Amniotic epithelial cell (primary cell): ENCODE results near the gene ADAT1.

Source experiments
- DNase-seq: peaks from one replicate; pipeline ENCODE4 v3.0.0-alpha.2; 2010; ENCODE audit warnings: low read depth

Gene ADAT1, protein sequence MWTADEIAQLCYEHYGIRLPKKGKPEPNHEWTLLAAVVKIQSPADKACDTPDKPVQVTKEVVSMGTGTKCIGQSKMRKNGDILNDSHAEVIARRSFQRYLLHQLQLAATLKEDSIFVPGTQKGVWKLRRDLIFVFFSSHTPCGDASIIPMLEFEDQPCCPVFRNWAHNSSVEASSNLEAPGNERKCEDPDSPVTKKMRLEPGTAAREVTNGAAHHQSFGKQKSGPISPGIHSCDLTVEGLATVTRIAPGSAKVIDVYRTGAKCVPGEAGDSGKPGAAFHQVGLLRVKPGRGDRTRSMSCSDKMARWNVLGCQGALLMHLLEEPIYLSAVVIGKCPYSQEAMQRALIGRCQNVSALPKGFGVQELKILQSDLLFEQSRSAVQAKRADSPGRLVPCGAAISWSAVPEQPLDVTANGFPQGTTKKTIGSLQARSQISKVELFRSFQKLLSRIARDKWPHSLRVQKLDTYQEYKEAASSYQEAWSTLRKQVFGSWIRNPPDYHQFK

DNA sequence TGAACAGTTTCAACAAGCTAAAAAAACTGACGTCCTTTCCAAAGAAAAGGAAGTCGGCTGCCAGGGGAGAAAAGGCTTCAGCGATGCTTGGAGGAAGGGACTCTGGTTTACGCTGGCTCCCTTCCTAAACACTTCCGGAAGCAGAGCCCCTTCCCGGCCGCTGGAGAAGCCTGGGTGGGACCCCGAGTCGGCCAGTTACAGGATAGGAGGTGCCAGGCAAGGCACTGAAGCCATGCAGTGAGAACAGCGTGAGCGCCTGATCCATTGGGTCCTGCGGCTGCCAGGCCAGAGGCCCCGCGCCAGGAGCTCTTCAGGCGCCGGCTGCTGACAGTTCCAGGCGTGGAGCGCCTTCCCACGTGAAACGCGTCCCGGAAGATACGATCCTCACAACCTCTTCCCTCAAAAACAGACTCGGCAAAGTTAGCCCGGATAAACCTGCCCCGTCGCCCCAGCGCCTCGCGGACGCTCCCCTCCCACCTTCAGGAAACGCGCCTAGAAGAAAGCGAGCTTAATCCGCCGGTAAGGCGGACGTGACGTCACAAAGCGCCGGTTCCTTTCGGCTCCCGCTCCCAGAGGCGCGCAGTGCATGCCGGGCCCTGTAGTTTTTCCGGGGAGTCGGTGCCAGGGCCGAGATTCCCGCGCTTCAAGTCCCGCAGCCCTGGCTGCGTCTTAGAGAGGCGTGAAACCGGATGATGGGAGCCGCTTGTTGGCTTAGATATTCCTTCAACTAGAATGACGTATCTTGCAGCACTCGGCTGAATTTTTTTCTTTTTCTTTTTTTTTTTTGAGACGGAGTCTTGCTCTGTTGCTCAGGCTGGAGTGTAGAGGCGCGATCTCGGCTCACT, at the start of gene ADAT1:
ADAT1 (minus strand) TSS at position 521 of the 845 bp plus-strand sequence. CDS start 2,482 bp downstream, outside the sequence.
- peak; percentile 98 for DNase-seq

DNA sequence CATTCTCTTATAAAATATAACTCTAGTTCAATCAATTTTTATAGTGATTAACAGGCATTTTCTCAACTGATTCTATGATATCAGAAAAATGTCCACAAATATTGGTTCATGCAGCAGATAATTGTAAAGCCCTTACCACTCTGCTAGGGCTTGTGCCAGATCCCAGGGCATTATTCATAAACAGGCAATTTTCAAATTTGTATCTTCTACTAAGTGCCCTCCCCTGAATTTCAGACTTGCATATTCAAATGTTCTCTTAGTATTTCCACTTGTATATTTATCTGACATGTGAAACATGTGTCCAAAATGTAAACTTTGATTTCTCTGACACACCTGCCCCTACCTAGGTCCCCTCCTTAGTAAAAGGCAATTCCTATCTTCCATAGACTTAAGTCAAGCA, 44.4 kb upstream of the ADAT1 start:
- DNase-seq, result no peak

DNA sequence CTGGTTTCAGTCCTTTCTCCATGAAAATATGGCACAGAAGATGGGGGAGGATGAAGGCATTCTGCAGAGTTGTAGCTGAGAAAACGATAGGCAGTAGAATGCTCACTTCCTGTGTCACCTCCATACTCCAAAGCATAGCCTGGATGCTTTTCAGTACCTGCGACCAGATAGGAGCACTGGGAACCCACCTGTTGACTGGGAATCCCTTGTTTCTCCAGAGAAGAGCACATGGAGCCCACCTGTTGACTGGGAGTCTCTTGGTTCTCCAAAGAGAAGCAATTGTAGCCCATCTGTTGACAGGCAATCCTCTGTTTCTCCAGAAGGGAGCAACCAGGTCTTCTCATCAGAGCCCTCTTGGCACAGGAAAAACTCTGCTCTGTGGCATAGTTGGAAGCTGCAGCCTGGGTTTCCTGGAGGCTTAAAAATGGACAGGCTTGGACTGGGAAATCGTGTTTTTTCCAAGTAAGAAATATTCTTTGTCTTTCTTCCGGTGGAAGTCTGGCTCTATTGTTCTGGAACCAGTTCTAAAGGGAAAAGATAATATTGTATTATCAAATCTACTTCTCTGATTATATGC, 37.7 kb upstream of the ADAT1 start:
- no peak for DNase-seq

DNA sequence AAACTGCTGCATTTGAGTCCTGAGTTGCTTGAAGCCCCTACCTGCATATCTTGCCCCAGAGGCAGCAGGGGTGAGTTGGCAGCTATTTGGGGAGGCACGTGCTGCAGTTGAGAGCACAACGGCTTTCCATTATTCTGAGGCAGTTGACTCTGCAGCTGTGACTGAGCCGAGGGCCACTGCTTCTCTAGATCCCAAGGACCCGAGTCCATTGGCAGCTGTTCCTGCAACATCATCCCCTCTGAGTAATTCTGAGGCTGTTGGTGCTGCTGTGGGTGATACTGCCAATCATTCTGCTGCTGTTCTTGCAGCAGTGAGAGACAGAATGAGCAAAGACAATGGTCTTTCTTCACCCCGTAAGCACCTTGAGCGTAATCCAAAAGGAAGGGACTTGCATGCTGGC, 37.2 kb upstream of the ADAT1 start:
- no peak for DNase-seq

DNA sequence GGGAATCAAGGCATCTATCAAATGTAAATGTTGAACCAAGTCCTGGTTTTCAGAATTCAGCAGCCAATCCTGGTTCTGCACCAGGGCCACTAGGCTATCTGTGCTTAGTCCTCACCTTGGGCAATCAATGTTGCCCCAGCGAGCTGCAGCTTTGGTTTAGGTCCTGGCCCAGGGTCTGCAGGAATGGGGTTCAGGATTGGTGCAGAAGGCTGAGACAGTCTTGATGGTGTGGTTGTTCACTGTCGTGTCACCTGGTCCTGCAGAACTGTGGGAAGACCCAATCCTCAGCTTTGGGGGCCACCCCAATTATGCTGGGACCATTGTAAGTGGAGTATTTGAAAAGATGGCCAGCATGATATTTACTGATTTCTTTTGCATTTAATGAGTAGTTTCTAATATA, 35.1 kb upstream of the ADAT1 start:
- no peak for DNase-seq

DNA sequence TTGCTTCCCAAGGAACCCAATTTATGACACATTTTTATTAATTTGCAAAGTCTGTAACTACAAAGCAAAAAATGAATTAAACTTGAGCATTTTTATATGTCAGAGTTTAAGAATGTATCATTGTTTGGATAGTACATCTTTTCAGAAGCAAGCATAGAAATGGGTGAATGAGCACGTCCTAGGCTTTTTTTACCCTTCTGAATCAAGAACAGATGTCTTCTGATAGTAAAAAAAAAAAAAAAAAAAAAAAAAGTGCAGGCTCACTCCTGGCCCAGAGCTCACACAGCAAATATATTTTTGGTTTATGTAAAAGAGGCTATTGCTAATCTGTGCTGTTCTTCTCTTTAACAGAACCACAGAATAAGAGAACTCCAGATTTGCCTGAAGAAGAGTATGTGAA, 30.8 kb upstream of the ADAT1 start:
- no peak for DNase-seq

DNA sequence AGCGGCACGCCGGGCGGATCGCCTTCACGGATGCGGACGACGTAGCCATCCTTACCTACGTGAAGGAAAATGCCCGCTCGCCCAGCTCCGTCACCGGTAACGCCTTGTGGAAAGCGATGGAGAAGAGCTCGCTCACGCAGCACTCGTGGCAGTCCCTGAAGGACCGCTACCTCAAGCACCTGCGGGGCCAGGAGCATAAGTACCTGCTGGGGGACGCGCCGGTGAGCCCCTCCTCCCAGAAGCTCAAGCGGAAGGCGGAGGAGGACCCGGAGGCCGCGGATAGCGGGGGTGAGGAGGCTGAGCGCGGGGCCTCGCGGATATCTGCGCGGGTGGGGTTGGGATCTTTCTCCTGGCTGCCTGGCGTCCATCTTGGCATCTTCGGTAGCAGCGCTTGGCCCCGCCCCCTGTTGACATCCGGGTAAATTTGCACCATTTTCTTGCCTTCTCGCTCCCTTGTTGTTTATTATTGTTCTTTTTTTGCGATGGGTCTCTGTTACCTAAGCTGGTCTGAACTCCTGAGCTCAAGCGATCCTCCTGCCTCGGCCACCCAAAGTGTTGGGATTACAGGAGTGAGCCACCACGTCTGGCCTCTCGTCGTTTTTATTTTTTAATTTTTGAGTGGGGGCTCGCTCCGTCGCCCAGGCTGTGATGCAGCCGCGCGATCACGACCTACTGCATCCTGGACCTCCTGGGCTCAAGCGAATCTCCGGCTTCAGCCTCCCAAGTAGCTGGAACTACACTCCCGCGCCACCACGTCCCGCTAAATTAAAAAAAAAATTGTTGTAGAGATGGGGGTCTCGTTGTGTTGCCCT, 25.4 kb upstream of the ADAT1 start:
- DNase-seq, result peak; percentile 64

DNA sequence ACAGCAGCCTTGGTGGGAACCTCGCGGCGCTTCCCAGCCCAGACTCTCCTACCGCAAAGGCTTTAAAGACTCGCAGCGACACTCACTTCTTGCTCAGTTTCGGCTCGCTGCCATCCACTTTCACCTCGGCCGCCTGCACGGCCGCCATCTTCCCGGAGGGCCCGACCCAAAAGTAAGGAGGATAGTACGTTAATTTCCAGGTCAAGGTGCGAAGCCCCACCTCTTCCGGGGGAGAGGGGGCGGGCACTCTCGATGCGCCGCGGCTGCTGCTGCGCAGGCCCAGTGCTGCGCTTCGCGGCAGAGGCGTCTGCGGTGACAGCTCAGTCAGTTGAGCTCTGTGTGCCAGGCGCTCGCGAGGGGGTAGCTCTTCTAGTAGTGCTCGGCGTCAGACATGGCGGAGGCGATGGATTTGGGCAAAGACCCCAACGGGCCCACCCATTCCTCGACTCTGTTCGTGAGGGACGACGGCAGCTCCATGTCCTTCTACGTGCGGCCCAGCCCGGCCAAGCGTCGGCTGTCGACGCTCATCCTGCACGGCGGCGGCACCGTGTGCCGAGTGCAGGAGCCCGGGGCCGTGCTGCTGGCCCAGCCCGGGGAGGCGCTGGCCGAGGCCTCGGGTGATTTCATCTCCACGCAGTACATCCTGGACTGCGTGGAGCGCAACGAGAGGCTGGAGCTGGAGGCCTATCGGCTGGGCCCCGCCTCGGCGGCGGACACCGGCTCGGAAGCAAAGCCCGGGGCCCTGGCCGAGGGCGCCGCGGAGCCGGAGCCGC, 24.6 kb upstream of the ADAT1 start, which contains the start of the genes KARS1 and TERF2IP:
KARS1 (minus strand) TSS at position 174 of the 773 bp plus-strand sequence; CDS start at position 148, 26 bp downstream.
TERF2IP (plus strand) TSS at position 282 of the 773 bp plus-strand sequence; CDS start at position 392, 110 bp downstream.
- DNase-seq, result peak; percentile 88

DNA sequence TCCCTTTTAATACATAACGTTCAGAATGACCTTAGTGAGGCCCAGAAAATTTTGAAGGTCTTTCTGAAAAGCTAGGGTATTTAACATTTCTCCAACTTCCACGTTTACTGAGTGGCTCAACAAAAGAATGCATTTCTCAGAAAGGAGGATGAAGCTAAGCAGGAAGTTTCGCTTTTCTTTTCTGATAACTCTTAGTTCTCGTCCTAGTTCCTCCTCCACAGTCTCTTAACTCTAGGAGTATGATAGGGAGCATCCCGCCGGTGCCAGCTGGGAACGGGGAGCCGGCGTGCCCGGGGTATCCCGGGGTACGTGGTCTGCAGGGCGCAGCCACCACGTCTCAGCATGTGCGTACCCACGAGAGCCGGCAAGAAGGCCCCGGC, 24.0 kb upstream of the ADAT1 start:
- DNase-seq, result no peak

DNA sequence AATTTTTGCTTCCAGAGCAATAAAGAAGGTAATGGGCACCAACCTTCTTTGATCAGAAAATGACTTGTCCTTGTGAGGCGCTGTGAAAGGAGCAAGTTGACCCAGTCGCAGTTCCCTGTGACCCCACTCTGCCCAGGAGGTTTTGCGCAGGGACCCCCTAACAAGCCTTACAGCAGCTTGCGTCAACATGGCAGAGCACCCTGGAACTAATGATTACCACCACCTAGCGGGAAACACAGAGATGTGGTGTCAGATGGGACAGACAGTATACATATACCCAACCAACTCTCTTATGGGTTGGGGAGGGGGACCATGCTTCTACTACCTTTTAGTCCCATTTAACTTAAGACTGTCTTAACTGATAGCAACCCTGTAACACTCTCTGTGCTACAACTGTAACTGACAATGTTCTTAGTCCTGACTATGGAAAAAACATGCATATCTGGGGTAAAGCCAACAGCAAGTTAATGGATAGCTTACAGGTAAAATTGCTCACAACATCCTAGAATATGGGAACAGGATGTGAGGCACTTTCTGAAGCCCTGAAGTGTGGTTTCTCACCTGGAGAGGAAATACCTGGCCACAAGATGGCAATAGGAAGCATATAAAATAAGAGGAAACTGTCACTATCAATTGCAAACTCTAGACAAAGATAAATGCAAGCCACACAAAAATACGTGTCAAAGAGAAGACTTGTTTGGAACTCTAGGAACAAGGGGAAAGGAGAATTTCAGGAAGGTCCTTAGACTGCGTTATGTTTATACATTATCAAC, 21.3 kb upstream of the ADAT1 start:
- no peak for DNase-seq

DNA sequence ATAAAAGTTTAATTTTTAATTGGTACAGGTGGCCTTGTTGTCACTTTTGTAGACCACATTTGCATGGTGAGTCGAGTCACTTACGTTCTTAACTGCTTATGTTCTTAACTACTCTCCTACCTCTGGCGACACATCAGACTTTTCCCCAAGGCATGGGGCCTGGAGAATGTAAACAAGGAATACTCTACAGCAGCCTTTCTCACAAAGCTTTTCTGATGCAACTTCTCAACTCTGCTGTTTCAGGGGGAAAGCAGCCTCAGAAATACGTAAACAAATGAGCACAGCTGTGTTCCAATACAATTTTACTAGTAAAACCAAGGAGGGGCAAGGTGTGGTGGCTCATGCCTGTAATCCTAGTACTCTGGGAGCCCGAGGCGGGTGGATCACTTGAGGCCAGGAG, 17.5 kb upstream of the ADAT1 start:
- no peak for DNase-seq

DNA sequence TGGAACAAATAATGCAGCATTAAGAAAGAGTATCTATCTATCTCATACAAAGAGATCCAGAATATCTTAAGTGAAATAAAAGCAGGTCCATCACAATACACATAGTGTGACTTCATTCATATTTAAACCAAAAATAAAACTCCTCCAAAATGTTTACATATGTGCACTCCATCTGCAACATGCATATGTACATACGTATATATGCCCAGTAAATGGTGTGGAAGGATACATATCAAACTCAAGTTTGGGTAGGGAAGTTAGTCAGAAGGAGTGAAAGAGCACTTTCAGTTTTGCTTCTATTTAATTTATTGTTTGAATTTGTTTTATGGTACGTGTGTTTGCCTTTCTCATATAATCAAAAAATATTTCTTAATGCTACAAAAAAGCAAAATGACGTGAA, 12.0 kb upstream of the ADAT1 start:
- DNase-seq, result no peak

DNA sequence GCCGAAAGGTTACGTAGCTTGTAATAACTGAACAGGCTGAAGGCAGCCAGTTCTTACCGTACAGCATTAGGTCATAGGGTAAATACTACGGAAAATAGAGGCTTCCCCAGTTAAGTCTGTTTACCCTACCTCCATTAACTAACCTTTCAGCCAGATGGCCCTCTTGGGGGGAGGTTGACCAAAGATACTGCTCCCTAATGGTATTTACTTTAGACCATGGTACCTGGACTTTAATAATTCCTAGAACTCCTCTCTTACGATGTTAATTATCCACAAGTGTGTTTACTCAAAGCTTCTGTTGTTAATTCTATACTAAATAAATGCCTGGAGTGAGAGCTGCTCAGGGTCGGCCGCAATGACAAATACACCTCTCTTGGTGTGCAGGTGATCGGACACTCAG, 9.8 kb upstream of the ADAT1 start:
- DNase-seq, result no peak

DNA sequence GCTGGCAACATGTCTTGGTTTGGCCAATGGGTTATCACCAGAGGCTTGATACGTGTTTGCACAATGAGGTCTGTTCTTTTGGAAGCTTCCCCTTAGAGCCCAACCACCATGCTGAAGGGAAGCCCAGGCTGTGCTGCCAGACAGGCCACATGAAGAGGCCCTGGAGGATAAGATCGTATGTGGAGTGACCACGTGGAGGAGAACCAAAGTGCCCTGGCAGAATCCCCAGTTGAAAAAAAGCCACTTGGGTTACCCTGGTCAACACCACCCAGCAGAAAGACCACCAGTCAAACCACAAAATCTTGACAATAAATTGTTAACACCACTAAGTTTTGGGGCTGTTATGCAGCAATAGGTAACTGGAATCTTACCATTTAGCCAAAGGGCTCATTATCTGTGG, 7.0 kb upstream of the ADAT1 start:
- no peak for DNase-seq

DNA sequence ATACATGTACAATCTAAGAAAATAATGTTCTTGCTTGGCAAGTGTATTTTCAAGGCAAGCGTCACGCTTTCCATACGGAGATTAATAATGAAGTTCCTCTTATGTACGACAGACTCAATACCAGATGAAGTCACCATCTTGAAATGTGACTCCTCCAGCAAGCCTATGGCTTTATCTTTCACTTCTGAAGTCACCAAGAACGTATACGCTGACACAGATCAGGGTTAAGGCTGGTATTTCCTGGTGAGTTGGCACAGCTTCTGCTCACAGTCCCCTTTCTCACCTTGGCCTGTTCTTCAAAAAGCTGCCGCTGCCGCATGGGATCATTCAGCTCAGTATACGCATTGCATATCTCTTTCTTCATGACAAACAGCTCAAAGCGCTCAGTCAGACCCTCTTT, 6.1 kb upstream of the ADAT1 start:
- DNase-seq, result no peak

DNA sequence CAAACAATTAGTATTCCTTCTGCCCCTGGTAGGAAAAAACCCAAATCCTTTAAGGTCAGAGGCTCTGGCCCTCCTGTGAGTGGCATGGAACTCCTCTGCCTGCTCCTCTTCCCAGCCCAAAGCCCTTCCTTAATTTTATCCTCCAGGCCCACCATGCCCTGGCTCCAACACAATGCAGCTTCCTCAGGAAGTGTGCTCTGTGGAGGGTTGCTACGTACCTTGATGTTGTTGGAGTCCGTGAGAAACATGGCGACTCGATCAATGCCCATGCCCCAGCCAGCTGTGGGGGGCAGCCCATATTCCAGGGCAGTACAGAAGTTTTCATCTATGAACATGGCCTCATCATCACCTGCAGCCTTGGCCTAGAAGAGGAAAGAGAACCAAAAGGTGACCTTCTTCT, 5.3 kb upstream of the ADAT1 start:
- DNase-seq, result no peak

DNA sequence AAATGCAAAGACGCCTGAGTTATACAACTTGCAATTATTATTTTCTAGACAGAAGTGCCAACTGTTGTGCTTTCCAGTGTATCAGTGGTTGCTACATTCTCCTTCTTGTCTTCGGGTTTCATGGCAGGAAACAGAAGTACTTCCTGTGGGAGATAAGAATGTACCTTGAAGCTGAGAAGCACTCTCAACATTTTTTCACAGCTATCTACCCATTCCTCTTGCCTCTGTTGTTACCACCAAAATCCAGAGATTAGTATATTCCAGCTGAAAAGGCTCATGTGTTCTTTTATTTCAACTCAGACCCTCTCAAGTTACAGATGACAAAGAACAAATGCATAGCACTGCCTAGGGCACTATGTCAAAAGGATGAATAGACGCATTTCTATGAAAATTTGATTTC, 4.8 kb upstream of the ADAT1 start:
- peak; percentile 88 for DNase-seq

DNA sequence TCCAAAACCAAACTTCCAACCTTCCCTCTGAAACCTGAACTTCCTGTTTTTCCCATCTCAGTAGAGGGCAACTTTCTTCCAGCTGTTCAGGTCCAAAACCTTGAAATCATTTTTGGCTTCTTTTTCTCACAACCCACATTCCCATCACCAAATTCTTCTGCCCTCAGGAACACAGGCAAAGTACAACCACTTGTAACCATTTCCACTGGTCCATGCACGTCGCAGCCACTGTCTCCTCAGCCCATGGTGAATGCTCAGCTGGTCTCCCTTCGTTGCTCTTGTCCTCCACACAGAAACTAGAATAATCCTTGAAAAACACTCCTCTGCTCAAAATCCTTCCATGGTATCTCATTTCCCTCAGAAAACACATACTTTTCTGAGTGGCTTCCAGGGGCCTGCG, 3.7 kb upstream of the ADAT1 start:
- no peak for DNase-seq

DNA sequence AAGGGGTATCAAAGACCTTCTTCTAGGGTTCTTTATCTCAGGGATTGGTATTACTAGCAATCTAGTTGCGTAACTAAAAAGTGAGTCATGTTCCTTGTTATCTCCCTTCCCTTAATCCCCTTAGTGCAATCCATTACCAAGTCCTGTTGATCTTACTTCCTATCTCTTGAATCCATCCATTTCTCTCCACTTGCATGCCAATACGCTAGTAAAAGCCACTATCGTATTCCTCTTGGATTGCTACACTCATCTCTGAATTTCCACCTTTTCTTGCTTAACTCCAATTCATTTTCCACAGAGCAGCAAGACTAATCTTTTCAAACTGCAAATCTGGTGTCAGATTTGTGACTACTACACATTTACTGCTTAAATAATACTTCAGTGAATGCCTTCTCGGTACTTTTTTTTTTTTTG, 1.8 kb upstream of the ADAT1 start:
- DNase-seq, result peak; percentile 97

DNA sequence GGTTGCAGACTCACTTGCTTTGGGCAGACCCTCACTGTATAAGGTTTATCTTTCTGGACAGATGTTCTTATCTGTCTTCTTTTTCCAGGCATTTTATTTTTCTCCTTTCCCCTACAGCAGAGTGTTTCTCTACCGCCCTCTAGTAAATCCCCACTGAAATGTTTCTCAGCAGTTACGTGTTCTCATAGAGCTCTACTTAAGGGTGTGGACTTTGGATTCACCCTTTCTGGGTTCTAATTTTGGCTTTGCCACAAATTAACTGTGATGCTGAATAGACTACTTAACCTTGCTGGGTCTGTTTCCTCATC, 2.0 kb downstream of the ADAT1 start:
- DNase-seq, result peak; percentile 52
